Esophagus squamous epithelium (tissue), 4 donors: ENCODE results near the gene ZNF552.

Source experiments
- CTCF ChIP-seq, 6 experiments: fragments of 450-650 bp in 4 of 6; fragments of 200-600 bp in 2 of 6; sonication (generic) in 2 of 6; IDR thresholded peaks; one replicate each; pipeline ENCODE4 v1.5.1; 2016 to 2019; ENCODE audit warnings: antibody characterized with exemption in 6 of 6, mild to moderate bottlenecking in 4 of 6, moderate library complexity in 4 of 6
- POLR2A ChIP-seq, 4 donors: fragments of 450-650 bp; IDR thresholded peaks; one replicate each; pipeline ENCODE4 v1.6.1; 2017; ENCODE audit warnings: antibody characterized with exemption in 4 of 4, mild to moderate bottlenecking in 4 of 4, moderate library complexity in 3 of 4

DNA sequence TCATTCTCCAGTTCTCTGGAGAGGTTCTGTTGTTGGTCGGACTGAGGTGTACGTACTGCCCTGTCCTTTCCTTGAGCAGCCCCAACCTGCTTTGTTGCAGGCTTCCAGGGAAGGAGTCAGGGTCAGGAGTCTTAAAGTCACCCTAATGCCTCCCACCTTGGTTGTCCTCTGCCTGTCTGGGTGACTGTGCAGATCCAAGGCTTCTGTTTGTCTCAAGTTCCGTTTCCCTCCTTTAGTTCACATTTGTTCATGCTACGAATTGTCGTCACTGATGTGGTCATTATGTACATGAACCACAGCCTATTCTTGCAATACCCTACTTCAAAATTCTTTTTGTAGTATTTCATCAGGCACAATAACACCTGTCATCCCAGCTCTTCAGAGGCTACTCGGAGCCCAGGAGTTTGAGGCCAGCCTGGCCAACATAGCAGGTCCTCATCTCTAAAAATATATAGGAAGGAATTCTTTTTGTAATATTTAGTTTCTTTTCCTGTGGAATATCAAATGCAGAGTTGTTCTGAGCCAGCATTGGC is 37.9 kb downstream of the ZNF552 start:
- TF ChIP-seq CTCF (IDR thresholded peaks at IDR 0.05) (no peak), POLR2A (IDR thresholded peaks at IDR 0.05) (no peak)
